ENCODE data around the gene FOXD3. TPM values are rescaled to one million over a fixed set of nuclear protein-coding genes. Genes with fewer than 3 reads are reported as not detected.

Gene FOXD3
- total RNA-seq, 1 experiment from 2014 or later, result 0.80 TPM

DNA sequence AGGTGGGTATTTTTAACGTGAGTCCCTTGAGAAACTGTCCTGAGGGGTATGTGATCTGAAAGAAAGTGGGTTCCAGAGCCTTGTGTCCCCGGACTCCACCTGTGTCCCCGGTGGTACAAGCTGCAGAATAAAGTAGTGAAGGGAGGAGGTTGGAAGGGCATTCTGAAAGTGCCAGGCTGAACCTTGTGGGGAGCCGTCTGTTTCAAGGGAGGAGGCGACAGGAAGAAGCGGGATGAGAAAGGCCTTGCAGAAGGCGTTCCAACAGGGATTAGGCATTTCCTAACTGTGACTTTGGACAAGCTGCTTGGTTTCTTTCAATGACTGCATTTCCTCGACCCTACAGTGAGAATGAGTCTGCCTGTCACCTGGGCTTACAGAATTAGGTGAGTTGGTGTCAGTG, 5.8 kb downstream of the FOXD3 start:
- ChIA-PET POLR2A (no interaction called here), CTCF (interaction anchor here (0.6 kb wide), 1 partner anchor 234 kb away, joined by 3 read pairs; no protein-coding TSS in a partner anchor)
- Histone ChIP-seq H3K27ac (ENCODE audit: low read length) (no peak overlapping the region), H3K9me3 (ENCODE audit: control insufficient read depth, insufficient read depth, low read depth, low read length) (no peaks in the 10 kb centered on the region), H3K36me3 (ENCODE audit: control insufficient read depth, insufficient read depth, low read length) (no peaks in the 10 kb centered on the region), H3K4me1 (ENCODE audit: control insufficient read depth, insufficient read depth, low read length) (no peaks in the 10 kb centered on the region), H3K4me3 (ENCODE audit: low read depth in 2 of 2, low read length in 2 of 2) (no peak overlapping the region), H3K27me3 (ENCODE audit: control insufficient read depth, insufficient read depth, low read length) (peaks cover 12% of the 10 kb centered on the region)
- ATAC-seq, result peak; percentile 13; the same call in 1 of the 2 replicates
- TF ChIP-seq SIN3A (IDR thresholded peaks at IDR 0.05; ENCODE audit: borderline replicate concordance, insufficient read depth, low read depth, low read length) (no peak), TCF7L2 (IDR thresholded peaks at IDR 0.05; ENCODE audit: low read depth, low read length) (no peak), POLR2AphosphoS5 (IDR thresholded peaks at IDR 0.05; ENCODE audit: low read depth, low read length) (no peak), REST (IDR thresholded peaks at IDR 0.05; ENCODE audit: insufficient read depth in 1 of 2, low read depth in 2 of 2, low read length in 1 of 2) (no peak)
- TF ChIP-seq, protein P1, sequence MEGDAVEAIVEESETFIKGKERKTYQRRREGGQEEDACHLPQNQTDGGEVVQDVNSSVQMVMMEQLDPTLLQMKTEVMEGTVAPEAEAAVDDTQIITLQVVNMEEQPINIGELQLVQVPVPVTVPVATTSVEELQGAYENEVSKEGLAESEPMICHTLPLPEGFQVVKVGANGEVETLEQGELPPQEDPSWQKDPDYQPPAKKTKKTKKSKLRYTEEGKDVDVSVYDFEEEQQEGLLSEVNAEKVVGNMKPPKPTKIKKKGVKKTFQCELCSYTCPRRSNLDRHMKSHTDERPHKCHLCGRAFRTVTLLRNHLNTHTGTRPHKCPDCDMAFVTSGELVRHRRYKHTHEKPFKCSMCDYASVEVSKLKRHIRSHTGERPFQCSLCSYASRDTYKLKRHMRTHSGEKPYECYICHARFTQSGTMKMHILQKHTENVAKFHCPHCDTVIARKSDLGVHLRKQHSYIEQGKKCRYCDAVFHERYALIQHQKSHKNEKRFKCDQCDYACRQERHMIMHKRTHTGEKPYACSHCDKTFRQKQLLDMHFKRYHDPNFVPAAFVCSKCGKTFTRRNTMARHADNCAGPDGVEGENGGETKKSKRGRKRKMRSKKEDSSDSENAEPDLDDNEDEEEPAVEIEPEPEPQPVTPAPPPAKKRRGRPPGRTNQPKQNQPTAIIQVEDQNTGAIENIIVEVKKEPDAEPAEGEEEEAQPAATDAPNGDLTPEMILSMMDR (IDR thresholded peaks at IDR 0.05), result no peak
- in situ Hi-C loops (cut with HindIII; ENCODE audit: low pct_unique_long_range_greater_than_20kb, low sequenced_read_pairs), result no loop called here
- no TSS peak for BruUV-seq (replicated peaks)
- intact Hi-C loops (cut with micrococcal nuclease; ENCODE audit: unreplicated experiment), result loop anchor here (5.0 kb wide), 3 partner anchors 114 to 209 kb away; partner anchors contain the start of genes EFCAB7 and ITGB3BP
- DNase-seq (ENCODE audit: low read depth, low spot score), result no peak

GRCh38 chr1:63328781-63329180, 6.4 kb downstream of the FOXD3 start:
- ChIA-PET CTCF (interaction anchor here (0.6 kb wide), 1 partner anchor 233 kb away, joined by 3 read pairs; no protein-coding TSS in a partner anchor), POLR2A (no interaction called here)
- TF ChIP-seq, protein P1 (IDR thresholded peaks at IDR 0.05), result no peak
- no peak for TF ChIP-seq SIN3A (IDR thresholded peaks at IDR 0.05; ENCODE audit: borderline replicate concordance, insufficient read depth, low read depth, low read length)
- TF ChIP-seq REST (IDR thresholded peaks at IDR 0.05; ENCODE audit: insufficient read depth in 1 of 2, low read depth in 2 of 2, low read length in 1 of 2), result no peak
- no peak for TF ChIP-seq TCF7L2 (IDR thresholded peaks at IDR 0.05; ENCODE audit: low read depth, low read length)
- TF ChIP-seq POLR2AphosphoS5 (IDR thresholded peaks at IDR 0.05; ENCODE audit: low read depth, low read length), result no peak
- in situ Hi-C loops (cut with HindIII; ENCODE audit: low pct_unique_long_range_greater_than_20kb, low sequenced_read_pairs) (no loop called here), intact Hi-C loops (cut with micrococcal nuclease; ENCODE audit: unreplicated experiment) (loop anchor here (5.0 kb wide), 3 partner anchors 114 to 209 kb away; partner anchors contain the start of genes EFCAB7 and ITGB3BP)
- ATAC-seq (no peak), DNase-seq (ENCODE audit: low read depth, low spot score) (no peak)
- no peaks in the 10 kb centered on the region for H3K4me1 ChIP-seq (ENCODE audit: control insufficient read depth, insufficient read depth, low read length)
- peaks cover 16% of the 10 kb centered on the region for H3K27me3 ChIP-seq (ENCODE audit: control insufficient read depth, insufficient read depth, low read length)
- H3K4me3 ChIP-seq (ENCODE audit: low read depth in 2 of 2, low read length in 2 of 2), result no peak overlapping the region
- no peak overlapping the region for H3K27ac ChIP-seq (ENCODE audit: low read length)
- H3K9me3 ChIP-seq (ENCODE audit: control insufficient read depth, insufficient read depth, low read depth, low read length), result no peaks in the 10 kb centered on the region
- no TSS peak for BruUV-seq (replicated peaks)
- H3K36me3 ChIP-seq (ENCODE audit: control insufficient read depth, insufficient read depth, low read length), result no peaks in the 10 kb centered on the region
